Measurements from ENCODE around the gene TBL2.

GRCh38 chr7:73615886-73616285, 37.5 kb upstream of the TBL2 start:
- TF ChIP-seq FOXP2 (optimal IDR thresholded peaks at IDR 0.05; ENCODE audit: borderline replicate concordance, extremely low read depth, extremely low read length, insufficient read depth) (no peak), POLR2AphosphoS5 (IDR thresholded peaks at IDR 0.05; ENCODE audit: low read depth, low read length) (no peak)

All from PFSK-1 (cell line).